Large intestine (tissue), 3 donors: ENCODE results near the gene SETD3. TPM values are rescaled to one million over a fixed set of nuclear protein-coding genes. Genes with fewer than 3 reads are reported as not detected.

ENCODE experiments used
- DNase-seq, 2 donors: peaks; one replicate each; pipeline versions ENCODE4 v3.0.0 to v3.0.0-alpha.2; 2013
- H3K27ac ChIP-seq: one replicate; pipeline ENCODE4 v1.5.1; 2013; ENCODE audit warnings: low read length
- H3K27me3 ChIP-seq: 2 replicates; pipeline ENCODE4 v1.6.1; 2013; ENCODE audit warnings: low read length; ENCODE audit not compliant: control insufficient read depth, insufficient read depth
- H3K36me3 ChIP-seq: 2 replicates; pipeline ENCODE4 v1.6.1; 2013; ENCODE audit warnings: low read length; ENCODE audit not compliant: control insufficient read depth, insufficient read depth
- H3K4me1 ChIP-seq: one replicate; pipeline ENCODE4 v1.6.1; 2013; ENCODE audit warnings: low read length; ENCODE audit not compliant: control insufficient read depth, insufficient read depth
- H3K4me3 ChIP-seq: one replicate; pipeline ENCODE4 v1.5.1; 2013; ENCODE audit warnings: low read length
- H3K9me3 ChIP-seq: one replicate; pipeline ENCODE4 v1.6.1; 2013; ENCODE audit warnings: mild to moderate bottlenecking, low read depth, low read length, moderate library complexity; ENCODE audit not compliant: control insufficient read depth
- WGBS: methylation state at CpG from one replicate; pipeline ENCODE4 v1.1.5; 2013; ENCODE audit warnings: low lambda C conversion rate; ENCODE audit not compliant: insufficient coverage; 5-methylcytosine and 5-hydroxymethylcytosine counted together
- polyA plus RNA-seq: library from polyadenylated mRNA; unstranded; fragments of 120-200 nt; gene quantifications from one replicate; pipeline ENCODE4 v1.2.1, GENCODE V29; 2013

SETD3 gene
- polyA plus RNA-seq, 1 donor = 56.9 TPM

- Histone ChIP-seq H3K9me3 (no peaks in the 10 kb centered on the region), H3K4me1 (no peaks in the 10 kb centered on the region), H3K4me3 (no peak overlapping the region), H3K27ac (no peak overlapping the region), H3K36me3 (no peaks in the 10 kb centered on the region), H3K27me3 (peaks cover 4% of the 10 kb centered on the region)
- no peak for DNase-seq
- WGBS = 93% methylated on average over 3 of the region's 16 CpGs
Measured at GRCh38 chr14:99382071-99382470, 98.6 kb downstream of the SETD3 start.

- no CpG with 5 or more reads among the region's 8 CpGs for WGBS
Measured at GRCh38 chr14:99381688-99382060, 99.0 kb downstream of the SETD3 start.

GRCh38 chr14:99380991-99381687 lies 99.5 kb downstream of the SETD3 start:
- H3K36me3 ChIP-seq = no peaks in the 10 kb centered on the region
- H3K4me1 ChIP-seq = no peaks in the 10 kb centered on the region
- no CpG with 5 or more reads among the region's 18 CpGs for WGBS
- no peak for DNase-seq
- H3K27ac ChIP-seq = no peak overlapping the region
- no peaks in the 10 kb centered on the region for H3K9me3 ChIP-seq
- no peak overlapping the region for H3K4me3 ChIP-seq
- H3K27me3 ChIP-seq = peaks cover 4% of the 10 kb centered on the region

More at GRCh38 chr14:99381688-99382060, 99.0 kb downstream of the SETD3 start:
- Histone ChIP-seq H3K4me1 (no peaks in the 10 kb centered on the region), H3K27me3 (peaks cover 4% of the 10 kb centered on the region), H3K36me3 (no peaks in the 10 kb centered on the region), H3K27ac (no peak overlapping the region), H3K9me3 (no peaks in the 10 kb centered on the region), H3K4me3 (no peak overlapping the region)
- DNase-seq = no peak

- H3K4me1 ChIP-seq = no peaks in the 10 kb centered on the region
- no peak overlapping the region for H3K27ac ChIP-seq
- no peaks in the 10 kb centered on the region for H3K36me3 ChIP-seq
- no CpG with 5 or more reads among the region's 5 CpGs for WGBS
- no peaks in the 10 kb centered on the region for H3K9me3 ChIP-seq
- H3K27me3 ChIP-seq = peaks cover 4% of the 10 kb centered on the region
- H3K4me3 ChIP-seq = no peak overlapping the region
- no peak for DNase-seq
Measured at GRCh38 chr14:99380402-99380801, 100.3 kb downstream of the SETD3 start.

- Histone ChIP-seq H3K27ac (no peak overlapping the region), H3K4me1 (no peaks in the 10 kb centered on the region), H3K36me3 (no peaks in the 10 kb centered on the region), H3K27me3 (peaks cover 6% of the 10 kb centered on the region), H3K9me3 (no peaks in the 10 kb centered on the region), H3K4me3 (no peak overlapping the region)
- no CpG with 5 or more reads among the region's 9 CpGs for WGBS
- DNase-seq = peak; percentile 38 to 71
Measured at GRCh38 chr14:99378782-99379214, 101.9 kb downstream of the SETD3 start.

- Histone ChIP-seq H3K27ac (no peak overlapping the region), H3K4me3 (no peak overlapping the region), H3K27me3 (peaks cover 6% of the 10 kb centered on the region), H3K36me3 (no peaks in the 10 kb centered on the region), H3K4me1 (no peaks in the 10 kb centered on the region), H3K9me3 (no peaks in the 10 kb centered on the region)
- no peak for DNase-seq
- WGBS = no CpG with 5 or more reads among the region's 9 CpGs
Measured at GRCh38 chr14:99377951-99378350, 102.7 kb downstream of the SETD3 start.

- H3K27ac ChIP-seq = no peak overlapping the region
- DNase-seq = no peak
- WGBS = no CpG with 5 or more reads among the region's 11 CpGs
- H3K9me3 ChIP-seq = no peaks in the 10 kb centered on the region
- H3K4me3 ChIP-seq = no peak overlapping the region
- no peaks in the 10 kb centered on the region for H3K4me1 ChIP-seq
- H3K36me3 ChIP-seq = no peaks in the 10 kb centered on the region
- H3K27me3 ChIP-seq = peaks cover 3% of the 10 kb centered on the region
Measured at GRCh38 chr14:99374964-99375363, 105.7 kb downstream of the SETD3 start.

- Histone ChIP-seq H3K4me1 (no peaks in the 10 kb centered on the region), H3K9me3 (no peaks in the 10 kb centered on the region), H3K27me3 (no peaks in the 10 kb centered on the region), H3K27ac (no peak overlapping the region), H3K4me3 (no peak overlapping the region), H3K36me3 (no peaks in the 10 kb centered on the region)
- WGBS = no CpG with 5 or more reads among the region's 16 CpGs
- DNase-seq = no peak
Measured at GRCh38 chr14:99363616-99364290, 116.9 kb downstream of the SETD3 start.

GRCh38 chr14:99363051-99363450 lies 117.6 kb downstream of the SETD3 start:
- Histone ChIP-seq H3K4me3 (no peak overlapping the region), H3K9me3 (no peaks in the 10 kb centered on the region), H3K27ac (no peak overlapping the region), H3K4me1 (no peaks in the 10 kb centered on the region), H3K27me3 (no peaks in the 10 kb centered on the region), H3K36me3 (no peaks in the 10 kb centered on the region)
- WGBS = no CpG with 5 or more reads among the region's 12 CpGs
- no peak for DNase-seq

- no peaks in the 10 kb centered on the region for H3K27me3 ChIP-seq
- no peaks in the 10 kb centered on the region for H3K9me3 ChIP-seq
- WGBS = no CpG with 5 or more reads among the region's 21 CpGs
- DNase-seq = no peak
- H3K36me3 ChIP-seq = no peaks in the 10 kb centered on the region
- H3K27ac ChIP-seq = no peak overlapping the region
- H3K4me1 ChIP-seq = no peaks in the 10 kb centered on the region
- no peak overlapping the region for H3K4me3 ChIP-seq
Measured at GRCh38 chr14:99361596-99362215, 119.0 kb downstream of the SETD3 start.
